GM18870 (cell line): ENCODE results near the gene ACSL6.

ENCODE experiments used
- ATAC-seq: cut with Tn5 transposase; IDR thresholded peaks from one replicate; pipeline ENCODE4 v1.9.1; 2021; ENCODE audit warnings: moderate library complexity; ENCODE audit not compliant: unreplicated experiment

The ACSL6 gene

GRCh38 chr5:131984956-131985665 is 26.3 kb downstream of the ACSL6 start:
- no peak for ATAC-seq

GRCh38 chr5:131983244-131983771 is 28.1 kb downstream of the ACSL6 start:
- no peak for ATAC-seq

- no peak for ATAC-seq
Observed at GRCh38 chr5:131981516-131981915, 29.9 kb downstream of the ACSL6 start.

- ATAC-seq: no peak
Observed at GRCh38 chr5:131980696-131981095, 30.8 kb downstream of the ACSL6 start.

- no peak for ATAC-seq
Observed at GRCh38 chr5:131979816-131980215, 31.6 kb downstream of the ACSL6 start.

- no peak for ATAC-seq
Observed at GRCh38 chr5:131977212-131977604, 34.2 kb downstream of the ACSL6 start.

GRCh38 chr5:131976414-131977211 is 34.8 kb downstream of the ACSL6 start:
- ATAC-seq: no peak

GRCh38 chr5:131974956-131975726 is 36.3 kb downstream of the ACSL6 start:
- ATAC-seq: no peak

GRCh38 chr5:131974622-131974955 is 36.9 kb downstream of the ACSL6 start:
- ATAC-seq: no peak

GRCh38 chr5:131974016-131974415 is 37.4 kb downstream of the ACSL6 start:
- no peak for ATAC-seq

- no peak for ATAC-seq
Observed at GRCh38 chr5:131973089-131973712, 38.3 kb downstream of the ACSL6 start.

- ATAC-seq: no peak
Observed at GRCh38 chr5:131968396-131968954, 43.0 kb downstream of the ACSL6 start.

GRCh38 chr5:131966551-131966950 is 44.9 kb downstream of the ACSL6 start:
- ATAC-seq: no peak

- no peak for ATAC-seq
Observed at GRCh38 chr5:131965826-131966415, 45.5 kb downstream of the ACSL6 start.

- ATAC-seq: no peak
Observed at GRCh38 chr5:131959906-131960305, 51.6 kb downstream of the ACSL6 start.

- no peak for ATAC-seq
Observed at GRCh38 chr5:131959136-131959535, 52.3 kb downstream of the ACSL6 start.

- ATAC-seq: no peak
Observed at GRCh38 chr5:131957721-131958441, 53.6 kb downstream of the ACSL6 start.

GRCh38 chr5:131953969-131954368 is 57.5 kb downstream of the ACSL6 start:
- no peak for ATAC-seq

- ATAC-seq: no peak
Observed at GRCh38 chr5:131952301-131952857, 59.1 kb downstream of the ACSL6 start.
